Measurements from ENCODE around the gene RBBP4.

RBBP4 gene

DNA sequence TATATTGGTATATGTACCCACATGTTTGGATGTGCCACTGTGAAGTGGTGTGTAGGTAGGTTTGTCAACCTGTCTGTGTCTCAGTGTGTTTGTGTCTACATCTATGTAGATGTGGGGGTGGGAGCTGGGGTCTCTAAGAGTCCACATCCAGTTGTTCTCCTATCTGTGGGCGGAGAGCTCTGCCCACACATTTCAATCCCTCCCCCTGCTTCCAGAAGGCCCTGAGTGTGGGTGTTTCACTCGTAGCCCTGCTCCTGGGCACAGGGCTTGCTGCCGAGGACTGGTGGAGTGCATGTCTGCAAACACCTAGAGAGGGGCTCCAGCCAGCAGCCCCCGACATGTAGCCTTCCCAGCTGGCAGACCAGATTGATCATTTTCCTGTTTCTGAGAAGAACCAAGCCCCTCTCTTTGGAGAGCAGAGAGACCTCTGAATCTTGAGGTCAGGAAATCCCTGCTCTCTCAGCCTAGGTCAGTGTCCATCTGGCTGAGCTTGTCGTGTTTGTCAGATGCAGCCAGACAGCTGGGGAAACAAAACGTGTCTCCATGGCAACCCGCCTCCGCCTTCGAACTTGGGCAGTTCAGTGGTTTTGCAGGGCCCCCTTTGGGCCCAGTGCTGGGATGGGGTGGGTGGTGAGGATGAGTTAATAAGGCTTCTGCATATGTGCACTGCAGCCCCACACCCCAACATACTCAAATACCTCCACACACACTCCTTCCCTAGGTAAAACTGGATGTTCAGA, 82.7 kb downstream of the RBBP4 start:
- TF ChIP-seq, protein P1, sequence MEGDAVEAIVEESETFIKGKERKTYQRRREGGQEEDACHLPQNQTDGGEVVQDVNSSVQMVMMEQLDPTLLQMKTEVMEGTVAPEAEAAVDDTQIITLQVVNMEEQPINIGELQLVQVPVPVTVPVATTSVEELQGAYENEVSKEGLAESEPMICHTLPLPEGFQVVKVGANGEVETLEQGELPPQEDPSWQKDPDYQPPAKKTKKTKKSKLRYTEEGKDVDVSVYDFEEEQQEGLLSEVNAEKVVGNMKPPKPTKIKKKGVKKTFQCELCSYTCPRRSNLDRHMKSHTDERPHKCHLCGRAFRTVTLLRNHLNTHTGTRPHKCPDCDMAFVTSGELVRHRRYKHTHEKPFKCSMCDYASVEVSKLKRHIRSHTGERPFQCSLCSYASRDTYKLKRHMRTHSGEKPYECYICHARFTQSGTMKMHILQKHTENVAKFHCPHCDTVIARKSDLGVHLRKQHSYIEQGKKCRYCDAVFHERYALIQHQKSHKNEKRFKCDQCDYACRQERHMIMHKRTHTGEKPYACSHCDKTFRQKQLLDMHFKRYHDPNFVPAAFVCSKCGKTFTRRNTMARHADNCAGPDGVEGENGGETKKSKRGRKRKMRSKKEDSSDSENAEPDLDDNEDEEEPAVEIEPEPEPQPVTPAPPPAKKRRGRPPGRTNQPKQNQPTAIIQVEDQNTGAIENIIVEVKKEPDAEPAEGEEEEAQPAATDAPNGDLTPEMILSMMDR (conservative IDR thresholded peaks at IDR 0.05), result no peak
- no peak for TF ChIP-seq ZFX (IDR thresholded peaks at IDR 0.05)
- no peak overlapping the region for H3K27ac ChIP-seq
